Measurements from ENCODE around the gene ERMP1.
"Not testable (repeated sequence)": the region's sequence is repeated elsewhere in the genome, so short reads cannot be mapped to it uniquely, and the experiment has no call there.

ERMP1 gene

GRCh38 chr9:5800969-5801738 lies 31.8 kb downstream of the ERMP1 start:
- DNase-seq (ENCODE audit: extremely low read depth, low read depth) = no peak
- no peak for TF ChIP-seq CTCF (IDR thresholded peaks at IDR 0.05; ENCODE audit: low read depth, low read length)

- not testable (repeated sequence) for DNase-seq (ENCODE audit: extremely low read depth, low read depth)
Observed at GRCh38 chr9:5800378-5800777, 32.5 kb downstream of the ERMP1 start.

GRCh38 chr9:5799314-5799713 lies 33.6 kb downstream of the ERMP1 start:
- TF ChIP-seq CTCF (IDR thresholded peaks at IDR 0.05; ENCODE audit: low read depth, low read length) = peak; percentile 80
- peak; percentile 8 for DNase-seq (ENCODE audit: extremely low read depth, low read depth)

GRCh38 chr9:5798581-5798980 lies 34.3 kb downstream of the ERMP1 start:
- no peak for DNase-seq (ENCODE audit: extremely low read depth, low read depth)
- TF ChIP-seq CTCF (IDR thresholded peaks at IDR 0.05; ENCODE audit: low read depth, low read length) = no peak

- no peak for TF ChIP-seq CTCF (IDR thresholded peaks at IDR 0.05; ENCODE audit: low read depth, low read length)
- no peak for DNase-seq (ENCODE audit: extremely low read depth, low read depth)
Observed at GRCh38 chr9:5796298-5796697, 36.6 kb downstream of the ERMP1 start.

GRCh38 chr9:5793812-5794211 lies 39.1 kb downstream of the ERMP1 start:
- TF ChIP-seq CTCF (IDR thresholded peaks at IDR 0.05; ENCODE audit: low read depth, low read length) = no peak
- no peak for DNase-seq (ENCODE audit: extremely low read depth, low read depth)

GRCh38 chr9:5791870-5792269 lies 41.0 kb downstream of the ERMP1 start:
- no peak for DNase-seq (ENCODE audit: extremely low read depth, low read depth)
- TF ChIP-seq CTCF (IDR thresholded peaks at IDR 0.05; ENCODE audit: low read depth, low read length) = no peak

GRCh38 chr9:5790923-5791322 lies 42.0 kb downstream of the ERMP1 start:
- TF ChIP-seq CTCF (IDR thresholded peaks at IDR 0.05; ENCODE audit: low read depth, low read length) = no peak
- no peak for DNase-seq (ENCODE audit: extremely low read depth, low read depth)

Data from AG09319 (cell line).